RWPE2 (cell line): Measurements from ENCODE around the gene L1CAM.

Source experiments
- ATAC-seq: fragments of 200-7000 bp; cut with Tn5 transposase; 3 replicates; pipeline ENCODE4 v1.9.1; 2021; ENCODE audit warnings: low read depth
- DNase-seq: peaks from one replicate; pipeline ENCODE4 v3.0.0-alpha.2; 2020; ENCODE audit warnings: low spot score
- H3K27ac ChIP-seq: fragments of 450-650 bp; 2 replicates; pipeline ENCODE4 v1.5.1; 2017; ENCODE audit warnings: mild to moderate bottlenecking; ENCODE audit not compliant: poor library complexity, severe bottlenecking
- H3K27me3 ChIP-seq: fragments of 250-450 bp; sonication (Bioruptor Pico); 2 replicates; pipeline ENCODE4 v1.5.1; 2021; ENCODE audit warnings: mild to moderate bottlenecking, moderate library complexity; ENCODE audit not compliant: insufficient read depth, poor library complexity, severe bottlenecking
- H3K36me3 ChIP-seq: fragments of 250-450 bp; sonication (Bioruptor Pico); 2 replicates; pipeline ENCODE4 v1.5.1; 2020; ENCODE audit warnings: low read depth, mild to moderate bottlenecking, moderate library complexity
- H3K4me1 ChIP-seq: fragments of 250-450 bp; sonication (Bioruptor Pico); 2 replicates; pipeline ENCODE4 v1.5.1; 2021; ENCODE audit warnings: mild to moderate bottlenecking, moderate library complexity; ENCODE audit not compliant: insufficient read depth, poor library complexity, severe bottlenecking
- H3K4me3 ChIP-seq: fragments of 250-450 bp; sonication (Bioruptor Pico); 2 replicates; pipeline ENCODE4 v1.5.1; 2021; ENCODE audit warnings: mild to moderate bottlenecking, moderate library complexity; ENCODE audit not compliant: severe bottlenecking
- H3K9me3 ChIP-seq: fragments of 250-450 bp; sonication (Bioruptor Pico); 2 replicates; pipeline ENCODE4 v1.5.1; 2021; ENCODE audit warnings: mild to moderate bottlenecking, moderate library complexity; ENCODE audit not compliant: severe bottlenecking
- TF ChIP-seq, protein P1 (sequence below): fragments of 450-650 bp; IDR thresholded peaks from one replicate; pipeline ENCODE4 v1.5.1; 2017; ENCODE audit warnings: mild to moderate bottlenecking, moderate library complexity; ENCODE audit not compliant: poor library complexity, severe bottlenecking

The L1CAM gene

DNA sequence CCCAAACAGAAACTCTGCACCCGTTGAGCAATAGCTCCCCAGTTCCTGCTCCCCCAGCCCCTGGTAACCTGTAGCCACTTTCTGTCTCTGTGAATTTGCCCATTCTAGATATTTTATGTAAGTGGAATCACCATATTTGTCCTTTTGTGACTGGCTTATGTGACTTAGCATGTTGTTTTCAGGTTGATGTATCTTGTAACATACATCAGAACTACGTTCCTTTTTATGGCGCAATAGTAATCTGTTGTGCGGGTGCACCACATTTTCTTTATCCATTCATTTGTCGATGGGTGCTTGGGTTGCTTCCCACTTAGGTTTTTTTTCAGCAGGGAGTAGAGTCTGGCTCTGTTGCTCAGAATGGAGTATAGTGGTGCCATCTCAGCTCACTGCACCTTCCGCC, 49.1 kb downstream of the L1CAM start:
- no peaks in the 10 kb centered on the region for H3K4me1 ChIP-seq

GRCh38 chrX:153832728-153833127, 53.2 kb downstream of the L1CAM start:
- no peak for ATAC-seq
- TF ChIP-seq, protein P1, sequence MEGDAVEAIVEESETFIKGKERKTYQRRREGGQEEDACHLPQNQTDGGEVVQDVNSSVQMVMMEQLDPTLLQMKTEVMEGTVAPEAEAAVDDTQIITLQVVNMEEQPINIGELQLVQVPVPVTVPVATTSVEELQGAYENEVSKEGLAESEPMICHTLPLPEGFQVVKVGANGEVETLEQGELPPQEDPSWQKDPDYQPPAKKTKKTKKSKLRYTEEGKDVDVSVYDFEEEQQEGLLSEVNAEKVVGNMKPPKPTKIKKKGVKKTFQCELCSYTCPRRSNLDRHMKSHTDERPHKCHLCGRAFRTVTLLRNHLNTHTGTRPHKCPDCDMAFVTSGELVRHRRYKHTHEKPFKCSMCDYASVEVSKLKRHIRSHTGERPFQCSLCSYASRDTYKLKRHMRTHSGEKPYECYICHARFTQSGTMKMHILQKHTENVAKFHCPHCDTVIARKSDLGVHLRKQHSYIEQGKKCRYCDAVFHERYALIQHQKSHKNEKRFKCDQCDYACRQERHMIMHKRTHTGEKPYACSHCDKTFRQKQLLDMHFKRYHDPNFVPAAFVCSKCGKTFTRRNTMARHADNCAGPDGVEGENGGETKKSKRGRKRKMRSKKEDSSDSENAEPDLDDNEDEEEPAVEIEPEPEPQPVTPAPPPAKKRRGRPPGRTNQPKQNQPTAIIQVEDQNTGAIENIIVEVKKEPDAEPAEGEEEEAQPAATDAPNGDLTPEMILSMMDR = no peak
- no peak overlapping the region for H3K27ac ChIP-seq
- H3K36me3 ChIP-seq = no peaks in the 10 kb centered on the region
- peaks cover 21% of the 10 kb centered on the region for H3K27me3 ChIP-seq
- no peak overlapping the region for H3K4me3 ChIP-seq
- H3K9me3 ChIP-seq = no peaks in the 10 kb centered on the region
- H3K4me1 ChIP-seq = no peaks in the 10 kb centered on the region
- DNase-seq = no peak

More for the DNA sequence above, 49.1 kb downstream of the L1CAM start:
- ATAC-seq = no peak
- Histone ChIP-seq H3K4me3 (no peak overlapping the region), H3K36me3 (no peaks in the 10 kb centered on the region), H3K27ac (no peak overlapping the region), H3K27me3 (no peaks in the 10 kb centered on the region), H3K9me3 (no peaks in the 10 kb centered on the region)
- no peak for DNase-seq
- TF ChIP-seq, protein P1 = no peak

GRCh38 chrX:153831429-153832150, 54.4 kb downstream of the L1CAM start:
- Histone ChIP-seq H3K4me3 (no peak overlapping the region), H3K27me3 (peaks cover 21% of the 10 kb centered on the region), H3K27ac (no peak overlapping the region), H3K4me1 (no peaks in the 10 kb centered on the region), H3K9me3 (no peaks in the 10 kb centered on the region), H3K36me3 (no peaks in the 10 kb centered on the region)
- ATAC-seq = no peak
- no peak for DNase-seq
- TF ChIP-seq, protein P1 = no peak

- DNase-seq = no peak
- Histone ChIP-seq H3K27ac (no peak overlapping the region), H3K4me1 (no peaks in the 10 kb centered on the region), H3K4me3 (peak overlapping the region; percentile 26), H3K27me3 (peaks cover 21% of the 10 kb centered on the region), H3K36me3 (no peaks in the 10 kb centered on the region), H3K9me3 (no peaks in the 10 kb centered on the region)
- ATAC-seq = no peak
- TF ChIP-seq, protein P1 = no peak
These were observed 55.1 kb downstream of the L1CAM start for GRCh38 chrX:153830640-153831428.
